NCI-H226 (cell line): ENCODE results near the gene EEIG1.

ENCODE experiments used
- DNase-seq: peaks from one replicate; pipeline ENCODE4 v3.0.0-alpha.2; 2015

EEIG1 gene

DNA sequence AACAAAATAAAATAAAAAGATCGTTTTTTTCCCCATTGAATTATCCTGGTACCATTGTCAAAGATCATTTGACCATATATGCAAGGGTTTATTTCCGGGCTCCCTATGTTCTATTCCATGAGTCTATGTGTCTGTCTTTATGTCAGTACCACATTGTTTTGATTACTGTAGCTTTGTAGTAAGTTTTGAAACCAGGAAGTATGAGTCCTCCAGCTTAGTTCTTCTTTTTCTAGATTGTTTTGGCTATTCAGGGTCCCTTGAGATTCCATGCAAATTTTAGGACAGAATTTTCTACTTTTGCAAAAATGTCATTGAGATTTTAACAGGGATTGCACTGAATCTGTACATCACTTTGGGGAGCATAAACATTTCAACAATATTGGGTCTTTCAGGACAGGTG is 18.7 kb upstream of the EEIG1 start:
- DNase-seq: no peak

DNA sequence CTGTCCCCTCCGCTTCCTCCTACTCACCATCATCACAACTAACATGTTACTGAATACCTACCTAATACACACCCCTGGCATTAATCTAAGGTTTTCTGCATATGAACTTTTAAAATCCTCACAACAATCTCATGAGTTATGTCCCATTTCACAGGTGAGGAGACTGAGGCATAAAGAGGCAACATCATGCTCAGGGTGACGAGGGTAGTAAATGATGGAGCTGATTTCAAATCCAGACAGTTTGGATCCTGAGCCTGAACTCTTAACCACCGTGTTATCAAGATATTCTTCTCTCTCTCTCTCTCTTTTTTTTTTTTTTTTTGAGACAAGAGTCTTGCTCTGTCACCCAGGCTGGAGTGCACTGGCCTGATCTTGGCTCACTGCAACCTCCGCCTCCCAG is 12.9 kb upstream of the EEIG1 start:
- DNase-seq: no peak

DNA sequence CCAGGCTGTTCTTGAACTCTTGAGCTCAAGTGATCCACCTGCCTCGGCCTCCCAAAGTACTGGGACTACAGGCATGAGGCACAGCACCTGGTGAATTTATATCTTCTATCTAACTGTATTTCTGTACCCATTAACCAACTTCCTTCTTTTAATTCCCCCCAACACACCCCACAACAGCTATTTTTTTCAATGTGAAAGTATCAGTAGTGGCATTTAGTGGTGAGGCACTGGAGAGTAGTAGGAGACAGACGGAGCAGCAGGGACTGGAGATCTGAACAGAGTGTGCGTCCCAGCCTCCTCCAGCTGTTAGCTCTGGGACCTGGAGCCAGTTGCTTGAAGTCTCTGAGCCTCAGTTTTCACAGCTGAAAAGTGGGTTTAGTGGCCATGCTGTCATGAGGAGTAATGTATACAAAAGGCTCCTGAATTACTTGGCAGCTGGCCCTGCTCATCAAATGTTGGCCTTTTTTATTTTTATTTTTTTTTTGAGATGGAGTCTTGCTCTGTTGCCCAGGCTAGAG is 11.0 kb upstream of the EEIG1 start:
- no peak for DNase-seq

DNA sequence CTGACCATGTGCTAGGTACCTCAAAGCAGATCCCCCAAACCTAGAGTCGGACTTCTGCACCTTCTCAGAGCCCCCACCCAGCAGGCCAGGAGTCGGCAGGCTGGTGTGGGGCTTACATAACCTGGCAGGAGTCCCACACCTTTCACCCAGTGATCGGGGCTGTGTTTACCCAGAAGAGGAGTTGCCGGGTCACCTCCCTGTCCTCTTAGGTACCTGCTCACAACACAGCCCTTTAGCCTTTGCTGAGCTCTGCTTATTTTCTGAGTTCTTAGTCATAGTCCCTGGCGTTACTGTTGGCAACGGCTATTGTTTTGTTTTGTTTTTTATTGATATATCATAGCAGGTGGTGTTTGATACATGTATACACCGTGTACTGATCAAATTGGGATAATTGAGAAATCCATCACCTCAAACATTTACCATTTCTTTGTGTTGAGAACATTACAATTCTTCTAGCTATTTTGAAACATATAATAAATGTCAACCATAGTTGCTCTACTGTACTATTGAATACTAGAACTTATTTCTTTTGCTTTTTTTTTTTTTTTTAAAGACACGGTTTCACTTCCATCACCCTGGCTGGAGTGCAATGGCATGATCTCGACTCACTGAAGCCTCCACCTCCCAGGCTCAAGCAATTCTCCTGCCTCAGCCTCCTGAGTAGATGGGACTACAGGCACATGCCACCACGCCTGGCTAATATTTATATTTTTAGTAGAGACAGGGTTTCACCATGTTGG is 10.4 kb upstream of the EEIG1 start:
- no peak for DNase-seq

DNA sequence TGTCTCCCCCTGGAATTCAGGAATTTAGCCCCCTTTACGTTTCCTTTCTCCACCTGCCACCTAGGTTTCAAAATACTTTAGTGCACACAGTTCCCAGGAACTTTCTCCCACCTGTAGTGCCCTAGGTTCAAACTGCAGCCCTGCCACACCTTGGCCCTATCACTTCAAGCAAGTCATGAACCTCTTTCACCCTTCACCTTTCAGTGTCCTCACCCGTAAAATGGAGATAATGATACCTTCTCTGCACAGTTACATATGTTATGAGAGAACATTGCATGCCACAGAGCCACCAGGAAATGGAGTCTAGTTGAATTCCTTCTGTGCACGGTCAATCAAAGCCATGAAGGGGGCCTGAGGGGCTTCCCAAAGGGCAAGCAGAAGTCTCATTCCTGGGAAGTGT is 9.8 kb upstream of the EEIG1 start:
- DNase-seq: no peak

DNA sequence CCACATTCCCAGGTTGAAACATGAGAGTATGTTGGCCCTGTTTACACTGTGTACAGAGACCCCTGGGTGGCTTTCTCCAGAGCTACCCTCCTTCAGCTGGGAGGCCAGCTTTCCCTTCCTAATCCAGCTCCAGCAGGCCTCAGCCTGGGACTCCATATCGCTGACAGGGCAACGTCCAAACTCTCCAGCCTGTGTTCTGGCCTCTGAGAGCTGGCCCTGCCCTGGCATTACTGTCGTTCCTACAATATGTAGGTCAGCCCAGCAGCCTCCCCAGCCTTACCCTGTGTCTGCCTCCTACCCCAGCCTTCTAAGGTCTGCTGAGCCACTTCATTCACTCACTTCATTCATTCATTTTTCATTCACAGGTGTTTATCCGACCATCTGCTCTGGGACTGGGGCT is 8.3 kb upstream of the EEIG1 start:
- no peak for DNase-seq

DNA sequence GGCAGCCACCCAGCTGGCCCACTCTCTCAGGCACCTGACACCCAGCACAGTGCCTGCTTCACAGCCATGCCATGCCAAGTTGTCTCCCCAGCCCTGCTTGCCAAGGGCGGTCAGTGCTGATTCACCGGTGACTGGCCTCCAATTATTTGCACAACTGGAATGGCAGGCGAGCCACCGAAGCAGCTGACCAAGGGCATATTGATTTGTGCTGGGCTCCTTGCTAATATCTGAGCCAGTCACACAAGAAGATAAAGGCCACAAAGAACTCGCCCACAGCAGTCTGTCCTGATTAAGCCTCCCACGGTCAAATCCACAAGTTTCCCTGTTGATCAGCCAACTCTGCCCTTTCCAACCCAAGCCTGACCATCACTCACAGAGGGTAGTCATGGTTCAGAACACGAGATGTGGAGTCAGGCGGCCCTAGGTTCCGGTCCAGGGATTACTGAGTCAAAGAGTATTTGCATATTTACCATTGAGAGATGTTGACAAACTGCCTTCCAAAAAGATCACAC is 6.4 kb upstream of the EEIG1 start:
- no peak for DNase-seq

DNA sequence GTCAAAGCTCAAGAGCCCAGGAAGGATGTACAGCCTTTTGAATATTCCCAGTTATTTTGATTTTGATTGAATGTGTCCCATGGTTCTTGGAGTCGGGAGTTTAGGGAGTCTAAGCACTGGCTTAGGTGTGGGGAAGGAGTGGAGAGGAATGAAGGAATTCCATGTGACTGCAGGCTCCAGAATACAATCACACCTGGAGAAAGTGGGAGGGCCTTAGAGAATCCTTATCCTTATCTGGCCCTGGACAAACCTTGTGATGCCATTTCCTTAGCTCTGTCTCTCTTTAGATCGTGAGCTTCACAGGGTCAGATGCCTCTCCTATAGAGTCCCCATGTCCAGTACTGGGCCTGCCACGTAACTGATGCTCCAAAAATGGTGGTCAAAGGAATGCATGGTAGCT is 4.2 kb upstream of the EEIG1 start:
- DNase-seq: no peak

DNA sequence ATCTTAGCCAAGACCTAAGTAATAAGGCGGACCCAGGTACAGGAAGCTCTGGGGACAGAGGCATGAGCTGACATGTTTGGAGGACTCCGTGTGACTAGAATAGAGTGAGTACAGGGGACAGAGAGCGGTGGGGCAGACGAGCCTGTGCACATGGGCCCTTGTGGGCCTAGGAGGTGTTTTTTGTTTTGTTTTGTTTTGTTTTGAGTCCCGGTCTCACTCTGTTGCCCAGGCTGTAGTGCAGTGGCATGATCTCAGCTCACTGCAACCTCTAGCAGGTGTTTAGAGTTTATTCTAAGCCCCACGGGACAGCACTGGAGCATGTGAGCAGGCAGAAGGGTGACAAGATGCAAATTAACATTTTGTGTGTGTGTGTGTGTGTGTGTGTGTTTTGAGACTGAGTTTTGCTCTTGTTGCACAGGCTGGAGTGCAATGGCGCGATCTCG is 3.1 kb upstream of the EEIG1 start:
- DNase-seq: no peak

DNA sequence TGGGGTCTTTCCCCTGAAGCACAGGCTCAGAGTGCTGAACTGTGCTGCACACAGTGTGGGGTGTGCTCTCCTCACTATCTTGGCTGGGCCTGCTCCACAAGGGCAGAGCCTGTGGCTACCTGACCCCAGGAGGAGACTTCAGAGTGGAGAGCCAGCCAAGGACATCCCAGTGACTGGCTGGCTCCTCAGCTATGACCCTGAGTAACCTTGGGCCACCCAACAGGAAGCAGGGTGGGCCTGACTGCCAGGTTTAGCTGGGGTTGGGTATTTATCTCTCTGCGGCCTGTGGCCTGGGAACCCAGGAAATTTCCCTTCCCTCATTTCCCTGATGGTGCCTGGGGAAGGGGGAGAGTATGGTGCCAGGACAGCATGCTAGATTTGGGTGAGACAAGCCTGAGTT is 2.1 kb upstream of the EEIG1 start:
- no peak for DNase-seq

DNA sequence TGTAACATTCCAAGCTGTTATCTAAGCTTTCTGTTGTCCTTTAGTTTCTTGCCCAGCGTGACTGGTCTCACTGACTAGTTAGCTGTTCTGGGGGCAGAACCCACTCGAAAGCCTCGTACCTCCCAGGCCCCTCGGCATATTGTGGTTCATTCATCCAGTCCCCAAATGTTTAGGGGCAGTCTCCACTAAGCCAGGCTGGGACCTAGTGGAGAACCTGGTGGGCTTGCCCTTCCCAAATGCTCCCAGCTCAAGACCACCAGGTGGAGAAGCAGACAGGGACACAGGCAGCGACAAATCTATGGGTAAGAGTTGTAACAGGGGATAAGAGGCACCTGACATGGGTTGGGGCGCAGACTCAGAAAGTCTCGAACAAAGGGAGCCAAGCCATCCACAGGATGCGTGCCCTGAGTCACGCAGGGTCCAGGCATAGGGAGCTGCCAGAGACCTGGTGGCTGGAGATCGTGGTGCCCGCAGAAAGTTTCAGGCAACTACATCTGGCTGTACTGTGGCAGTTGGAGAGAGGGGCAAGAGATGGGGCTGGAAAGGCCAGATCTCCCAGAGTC is 851 bp upstream of the EEIG1 start:
- no peak for DNase-seq

DNA sequence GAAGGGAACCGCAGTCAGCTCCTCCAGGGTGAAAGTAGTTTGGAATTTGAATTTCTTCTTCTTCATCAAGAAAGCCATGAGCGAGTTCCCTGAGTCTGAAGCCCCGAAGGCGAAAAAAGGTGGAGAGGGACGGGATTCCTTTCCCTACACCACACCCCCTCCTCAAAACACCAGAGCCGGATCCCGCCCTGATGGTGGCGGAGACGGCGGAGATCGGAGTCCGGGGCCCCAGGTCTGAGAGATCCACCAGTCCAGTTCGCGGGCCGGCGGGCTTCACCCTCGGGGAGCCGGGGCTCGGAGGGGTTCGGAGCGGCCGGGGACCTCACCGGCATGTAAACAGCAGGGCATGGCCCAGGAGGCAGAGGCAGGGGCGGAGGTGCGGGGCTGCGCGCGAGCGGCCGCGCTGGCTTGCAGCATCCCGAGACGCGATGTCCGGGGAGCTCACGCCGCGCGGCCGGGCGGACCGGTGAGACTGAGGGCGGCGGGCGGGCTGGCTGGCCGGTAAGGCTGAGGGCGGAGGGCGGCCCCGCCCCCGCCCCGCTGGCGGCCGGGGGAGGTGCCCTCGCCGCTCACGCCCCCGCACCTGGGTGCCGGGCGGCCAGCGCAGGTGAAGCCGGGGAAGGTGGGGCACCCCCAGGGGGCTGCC is 606 bp downstream of the EEIG1 start:
- DNase-seq: no peak

DNA sequence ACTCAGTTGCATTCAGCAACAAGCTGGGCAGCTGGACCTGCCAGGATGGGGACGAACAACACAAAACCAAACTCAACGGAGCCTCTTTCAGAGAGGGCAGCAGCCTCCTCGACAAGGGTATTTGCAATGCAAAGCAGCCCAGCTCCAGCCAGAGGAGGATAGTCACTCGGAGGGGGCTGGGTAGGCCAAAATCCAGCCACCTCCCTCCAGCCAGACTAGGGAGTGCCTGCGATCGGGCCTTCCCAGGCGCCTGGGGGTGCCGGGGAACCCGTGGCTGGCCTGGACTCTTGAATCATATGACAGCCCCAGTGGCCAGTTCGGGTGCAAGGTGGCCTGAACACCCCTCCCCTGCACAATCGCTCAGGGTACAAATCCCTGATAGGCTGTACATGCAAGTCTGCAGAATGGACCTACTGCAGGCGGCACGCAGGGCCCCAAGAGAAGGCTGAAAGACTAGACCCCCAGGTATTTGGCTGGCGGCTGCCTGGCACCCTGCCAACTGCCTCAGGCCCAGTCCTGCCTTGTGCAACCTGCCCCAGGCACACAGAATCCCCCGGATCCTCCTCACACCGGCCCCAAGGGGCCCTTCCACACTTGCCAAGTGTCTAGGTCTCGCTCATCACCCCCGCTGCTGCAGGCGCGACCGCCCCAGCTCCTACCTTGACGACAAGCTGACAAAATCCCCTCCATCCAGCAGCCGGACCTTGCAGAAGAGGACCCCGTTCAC is 1.3 kb downstream of the EEIG1 start:
- DNase-seq: peak; percentile 49

DNA sequence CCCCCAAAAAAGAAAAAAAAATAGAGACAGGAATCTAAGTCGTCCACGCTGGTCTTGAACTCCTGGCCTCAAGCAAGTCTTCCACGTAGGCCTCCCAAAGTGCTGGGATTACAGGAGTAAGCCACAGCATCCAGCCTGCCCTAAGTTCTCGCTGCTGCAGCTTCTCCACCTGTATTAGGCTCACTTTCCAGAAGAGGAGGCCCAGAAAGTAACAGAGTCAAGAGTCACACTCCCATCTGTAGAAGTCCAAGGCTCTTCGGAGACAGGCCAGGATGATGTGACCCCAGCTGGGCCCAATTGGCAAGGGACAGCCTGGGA is 1.8 kb downstream of the EEIG1 start:
- no peak for DNase-seq

DNA sequence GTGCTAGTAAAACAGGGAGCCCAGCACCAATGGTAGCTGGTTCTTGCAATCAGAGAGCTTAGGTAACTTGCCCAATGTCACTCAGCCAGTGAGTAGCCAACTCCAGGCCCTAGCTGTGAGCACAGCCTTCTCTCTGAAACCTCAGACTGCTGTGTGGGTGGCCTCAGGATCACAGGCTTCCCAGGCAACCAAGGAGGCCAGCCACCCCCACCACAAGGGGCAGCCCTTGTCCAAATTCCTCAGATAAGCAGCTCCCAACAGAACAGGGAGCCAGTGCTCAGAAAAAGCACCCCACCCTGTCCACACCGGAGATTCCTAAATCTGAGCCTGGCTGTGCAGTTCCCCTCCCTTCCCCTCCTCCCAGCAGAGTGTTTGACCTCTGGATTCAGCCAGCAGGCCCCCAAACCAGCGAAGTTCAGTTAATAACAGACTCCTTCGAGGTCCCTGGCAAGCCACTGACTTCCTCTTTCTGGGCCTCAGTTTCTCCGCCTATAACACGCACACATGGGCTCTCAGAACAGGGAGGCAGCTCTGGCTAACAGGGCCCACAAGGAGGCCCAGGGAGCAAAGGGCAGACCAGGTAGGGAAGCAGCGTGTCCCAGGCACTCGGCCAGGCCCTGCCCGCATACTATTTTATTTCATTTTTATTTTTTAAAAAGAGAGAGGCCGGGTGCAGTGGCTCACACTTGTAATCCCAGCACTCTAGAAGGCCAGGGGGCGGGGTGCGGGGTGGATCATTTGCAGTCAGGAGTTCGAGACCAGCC is 2.7 kb downstream of the EEIG1 start:
- peak; percentile 92 for DNase-seq

DNA sequence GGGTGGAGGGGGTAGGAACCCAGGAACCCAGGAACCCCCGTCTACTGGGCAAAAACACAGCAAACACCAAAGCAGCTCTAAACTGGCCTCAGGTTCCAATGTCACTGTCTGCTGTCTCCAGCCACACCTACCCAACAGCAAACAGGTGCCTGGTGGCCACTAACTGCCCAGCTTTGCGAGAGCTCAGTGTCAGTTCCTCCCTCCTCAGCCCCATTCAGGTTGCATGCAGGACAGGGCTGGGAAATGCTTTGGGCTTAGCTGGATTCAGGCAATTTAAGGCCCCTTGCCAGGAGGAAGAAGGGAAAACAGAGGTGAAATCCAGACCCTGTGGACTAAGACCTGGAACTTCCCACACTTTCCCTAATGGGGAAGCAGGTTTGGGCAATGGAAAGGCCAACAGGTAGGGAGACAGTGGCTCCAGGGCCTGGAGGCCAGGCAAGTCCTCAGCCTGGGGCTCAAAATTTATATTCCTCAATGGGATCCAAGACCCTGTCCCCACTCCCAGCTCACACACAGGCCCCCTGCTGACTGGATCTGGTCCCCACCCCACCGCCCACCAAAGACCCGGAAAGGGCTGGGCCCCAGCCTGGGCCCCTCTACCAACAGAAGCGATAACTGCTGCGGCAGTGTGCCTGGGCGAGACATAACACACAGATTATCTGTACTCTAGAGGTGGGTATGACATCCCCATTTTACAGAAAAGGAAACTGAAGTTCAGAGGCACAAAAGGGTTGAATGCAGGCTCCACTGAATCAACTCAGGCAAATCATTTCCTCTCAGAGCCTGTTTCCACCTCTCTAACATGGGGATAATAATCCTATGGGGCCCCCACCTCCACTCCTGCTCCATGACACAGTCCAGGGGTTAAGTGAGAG is 3.5 kb downstream of the EEIG1 start:
- no peak for DNase-seq

DNA sequence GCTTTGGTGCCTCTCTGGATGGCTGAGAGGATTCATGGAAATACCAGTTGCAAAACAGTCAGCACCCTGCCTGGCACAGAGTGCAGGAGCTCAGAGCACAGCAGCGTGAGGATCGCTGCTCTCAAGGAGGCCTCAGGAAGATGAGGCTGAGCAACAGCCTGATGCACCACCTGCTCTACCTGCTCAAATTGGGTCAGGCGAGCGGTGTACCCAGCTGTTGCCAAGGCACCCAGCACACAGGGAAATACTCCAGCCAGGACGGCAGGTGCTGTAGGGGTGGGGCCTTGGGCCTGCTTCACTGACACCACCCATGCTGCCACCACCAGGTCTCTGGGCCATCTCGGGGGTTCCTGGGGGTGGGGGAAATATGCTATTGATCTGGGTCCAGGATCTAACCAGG is 4.3 kb downstream of the EEIG1 start:
- no peak for DNase-seq

DNA sequence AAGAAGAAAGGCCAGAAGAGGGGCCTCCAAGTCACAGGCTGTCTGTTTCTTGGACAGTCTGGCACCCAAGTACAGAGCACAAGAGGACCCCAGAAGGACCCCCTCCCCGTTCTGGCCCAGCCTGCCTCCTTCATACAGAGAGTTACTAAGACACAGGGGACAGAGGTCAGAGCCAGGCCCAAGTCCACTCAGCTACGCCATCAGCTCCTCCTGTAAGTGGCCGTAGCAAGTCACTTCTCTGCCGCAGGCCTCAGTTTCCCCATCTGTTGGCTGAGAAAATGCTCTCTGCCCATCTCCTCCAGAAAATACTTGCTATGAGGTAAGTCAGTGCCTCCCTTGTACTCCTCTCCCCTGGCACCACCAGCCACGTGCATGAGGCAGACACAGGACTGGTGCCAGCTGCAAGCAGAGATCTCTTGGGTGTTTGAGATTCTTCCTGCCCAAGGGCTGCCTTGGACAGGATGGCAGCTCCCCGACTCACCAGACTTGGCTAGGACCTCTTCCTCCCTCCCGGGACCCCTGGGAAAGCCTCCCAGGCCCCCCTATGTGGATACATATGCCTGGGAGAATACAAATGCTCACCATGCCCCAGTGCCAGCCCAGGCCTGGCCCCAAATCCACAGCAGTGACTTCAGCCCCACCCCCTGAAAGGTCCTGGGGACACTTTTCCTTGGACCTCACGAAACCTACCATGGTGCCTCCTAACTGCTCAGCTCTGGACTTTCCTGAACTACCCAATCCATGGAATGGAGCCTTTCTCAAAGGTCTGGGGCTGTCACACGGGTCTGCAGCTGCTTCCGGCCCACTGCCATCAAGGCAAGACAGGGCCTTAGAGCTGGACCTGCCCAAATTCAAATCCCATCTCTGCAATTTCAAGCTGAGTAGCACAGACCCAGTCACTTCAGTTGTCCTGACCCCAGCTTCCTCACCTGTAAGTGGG is 5.1 kb downstream of the EEIG1 start:
- peak; percentile 73 for DNase-seq

DNA sequence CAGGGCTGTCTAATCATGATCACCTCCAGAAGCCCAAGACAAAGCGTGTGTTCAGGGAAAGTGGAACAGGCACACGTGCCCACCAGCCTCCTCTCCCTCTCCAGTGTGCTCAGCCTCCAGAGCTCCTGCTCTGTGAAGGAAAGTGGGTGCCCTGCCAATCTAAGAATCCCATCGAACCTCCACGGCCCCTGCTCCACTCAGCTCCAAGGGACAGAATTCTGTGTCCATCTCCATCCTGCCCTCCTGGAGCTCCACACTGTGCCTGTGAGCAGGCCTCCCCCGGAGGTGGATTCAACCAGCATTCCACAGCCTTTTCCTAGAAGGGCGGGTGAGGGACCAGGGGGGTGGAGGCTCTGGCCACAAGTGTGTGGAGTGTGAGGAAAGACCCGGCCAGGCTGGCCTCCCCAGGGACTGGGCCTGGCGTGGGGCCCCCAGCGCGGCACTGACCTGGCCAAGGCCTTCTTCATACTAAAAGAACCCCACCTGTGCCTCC is 6.0 kb downstream of the EEIG1 start:
- DNase-seq: peak; percentile 81
